Amniotic epithelial cell (primary cell): Measurements from ENCODE around the gene SPTBN1.
A peak's percentile ranks its signal among the peaks of the same experiment; 100 is the strongest.

Experiments used
- DNase-seq: peaks from one replicate; pipeline ENCODE4 v3.0.0-alpha.2; 2010; ENCODE audit warnings: low read depth

SPTBN1 gene

DNA sequence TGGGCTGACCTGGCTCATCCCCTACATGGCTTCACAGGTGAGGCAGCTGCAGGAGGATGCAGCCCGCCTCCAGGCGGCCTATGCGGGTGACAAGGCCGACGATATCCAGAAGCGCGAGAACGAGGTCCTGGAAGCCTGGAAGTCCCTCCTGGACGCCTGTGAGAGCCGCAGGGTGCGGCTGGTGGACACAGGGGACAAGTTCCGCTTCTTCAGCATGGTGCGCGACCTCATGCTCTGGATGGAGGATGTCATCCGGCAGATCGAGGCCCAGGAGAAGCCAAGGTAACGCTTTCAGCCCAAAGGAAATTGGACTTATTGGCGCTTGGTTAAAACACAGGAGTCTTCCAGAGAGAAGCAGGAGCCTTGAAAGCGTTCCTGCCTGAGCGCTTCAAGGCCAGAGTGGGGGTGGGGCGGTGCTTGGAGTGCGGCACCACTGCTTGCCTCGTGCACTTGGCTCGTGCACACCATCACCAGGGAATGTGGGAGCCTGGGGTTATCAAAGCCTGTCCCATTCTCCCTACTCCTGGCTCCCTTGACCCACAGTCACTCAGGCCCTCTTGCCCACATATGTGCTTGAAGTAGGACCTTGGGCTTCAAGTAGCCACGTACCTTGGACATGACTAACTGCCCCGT, 197.6 kb downstream of the SPTBN1 start:
- no peak for DNase-seq

DNA sequence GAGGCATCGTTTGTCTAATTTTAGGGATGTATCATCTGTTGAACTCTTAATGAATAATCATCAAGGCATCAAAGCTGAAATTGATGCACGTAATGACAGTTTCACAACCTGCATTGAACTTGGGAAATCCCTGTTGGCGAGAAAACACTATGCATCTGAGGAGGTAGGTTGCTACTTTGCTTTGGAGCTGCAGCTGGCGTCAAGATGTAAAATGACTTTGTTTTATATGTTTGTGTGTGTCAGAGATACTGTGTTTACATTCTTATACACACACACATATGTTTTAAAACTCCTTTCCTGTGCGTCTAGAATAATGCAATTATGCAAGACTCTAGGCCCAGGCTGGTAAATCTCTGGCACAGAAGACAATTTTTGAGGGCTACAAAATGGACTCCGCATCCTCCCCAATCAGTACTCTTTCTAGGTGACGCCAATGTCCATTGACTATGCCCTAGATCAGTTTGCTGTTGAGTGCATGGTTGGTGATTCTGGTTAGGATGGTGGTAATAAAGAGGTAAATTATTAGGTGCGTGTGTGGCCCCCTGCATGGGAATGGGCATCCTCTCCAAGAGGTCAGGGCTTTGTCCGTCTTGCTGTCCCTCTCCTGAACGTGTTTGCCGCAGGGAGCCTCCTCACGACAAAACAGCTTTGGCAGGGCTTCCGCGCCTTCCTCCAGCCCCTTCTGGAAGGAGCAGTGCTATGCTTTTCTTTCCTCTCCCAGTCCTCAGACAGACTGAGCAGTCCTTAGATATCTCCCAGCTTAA, 199.1 kb downstream of the SPTBN1 start:
- no peak for DNase-seq

DNA sequence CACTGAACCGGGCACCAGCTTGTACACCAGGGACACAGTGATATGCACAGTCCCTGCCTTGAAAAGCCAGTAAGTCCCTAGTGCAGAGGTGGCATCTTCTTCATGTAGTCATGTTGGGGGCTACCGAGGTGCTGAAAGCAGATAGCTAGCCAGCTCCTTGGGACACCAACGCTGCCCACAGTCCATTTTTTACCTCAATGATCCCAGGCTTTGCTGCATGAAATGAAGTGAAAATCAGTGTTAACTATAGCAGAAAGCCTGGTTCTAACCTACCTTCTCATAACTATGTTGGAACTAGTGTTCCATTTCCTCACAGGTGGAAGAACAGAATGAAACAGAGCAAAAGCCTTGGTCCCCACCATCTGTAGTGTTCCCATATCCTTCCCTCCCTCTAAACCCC, 200.7 kb downstream of the SPTBN1 start:
- no peak for DNase-seq

DNA sequence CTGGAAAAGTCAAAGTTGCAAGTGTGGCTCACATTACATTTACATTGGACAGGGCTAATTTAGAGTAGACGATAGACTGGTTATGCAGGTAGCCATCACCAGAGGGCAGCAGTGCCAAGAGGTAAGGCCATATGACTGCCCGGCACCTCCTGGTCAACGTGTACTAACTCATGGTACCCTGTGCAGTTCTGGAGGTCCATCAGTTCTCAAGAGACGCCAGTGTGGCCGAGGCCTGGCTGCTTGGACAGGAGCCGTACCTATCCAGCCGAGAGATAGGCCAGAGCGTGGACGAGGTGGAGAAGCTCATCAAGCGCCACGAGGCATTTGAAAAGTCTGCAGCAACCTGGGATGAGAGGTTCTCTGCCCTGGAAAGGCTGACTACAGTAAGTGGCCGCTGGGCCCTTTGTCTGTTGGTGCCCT, 201.5 kb downstream of the SPTBN1 start:
- DNase-seq, result peak; percentile 60

DNA sequence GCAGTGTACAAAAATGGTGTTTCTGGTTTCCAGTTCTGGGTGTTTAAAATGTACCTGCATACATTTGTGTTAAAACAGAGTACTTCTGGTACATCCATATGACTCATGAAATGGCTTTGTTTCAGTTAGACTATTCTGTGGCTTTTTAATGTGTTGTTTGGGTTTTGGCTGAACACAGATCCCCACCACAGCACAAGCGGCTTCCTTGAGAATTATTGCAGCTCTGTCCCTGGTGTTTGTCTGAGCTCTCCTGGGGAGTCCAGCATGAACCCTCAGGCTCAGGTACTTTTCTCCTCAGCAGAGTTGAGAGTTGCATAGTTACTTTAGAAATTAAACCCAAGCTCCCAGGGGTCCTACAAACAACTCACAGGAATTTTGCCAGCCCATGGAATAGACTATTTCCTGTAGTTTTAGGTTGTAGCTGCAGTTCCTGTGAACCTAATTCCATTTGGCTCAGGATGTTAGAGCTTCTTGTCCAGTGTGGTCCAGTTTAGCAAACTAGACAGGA, 202.5 kb downstream of the SPTBN1 start:
- peak; percentile 79 for DNase-seq

DNA sequence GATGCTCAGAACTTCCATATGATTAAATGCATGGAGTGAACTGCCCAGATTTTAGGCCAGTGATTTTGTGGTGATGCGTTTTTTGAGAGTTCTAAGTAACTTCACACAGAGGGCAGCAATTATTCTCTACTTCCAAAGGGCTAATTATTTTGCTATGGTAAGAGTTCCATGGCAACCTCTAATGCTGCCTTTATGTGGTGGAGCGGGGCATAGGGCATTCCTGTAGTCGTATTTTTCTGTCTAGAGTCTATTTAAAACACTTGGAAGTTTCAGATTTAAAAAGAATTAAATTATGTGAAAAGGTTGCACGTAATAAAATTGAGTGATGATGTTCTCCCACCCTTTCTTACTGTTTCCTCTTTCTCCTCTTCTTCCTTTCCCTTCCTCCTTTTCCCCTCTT, 203.4 kb downstream of the SPTBN1 start:
- DNase-seq, result no peak

DNA sequence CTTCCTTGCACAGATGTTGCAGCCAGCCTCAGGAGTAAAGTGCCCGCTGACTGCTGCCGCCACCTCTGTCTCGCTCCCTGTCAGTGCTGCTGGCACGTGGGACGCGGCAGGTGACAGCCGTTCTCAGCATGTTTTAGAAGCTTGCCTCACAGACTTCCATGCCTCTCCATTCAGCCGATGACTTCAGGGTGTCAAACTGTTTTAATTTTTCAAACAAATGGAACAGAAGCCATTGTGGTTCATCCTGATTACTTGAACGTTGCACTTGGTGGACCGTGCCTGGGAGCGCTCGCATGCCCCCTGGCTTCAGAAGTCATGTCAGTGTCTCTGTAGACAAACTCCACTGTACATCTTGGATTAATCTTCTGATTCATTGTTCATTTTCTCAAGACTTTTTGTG, 204.6 kb downstream of the SPTBN1 start:
- DNase-seq, result no peak

DNA sequence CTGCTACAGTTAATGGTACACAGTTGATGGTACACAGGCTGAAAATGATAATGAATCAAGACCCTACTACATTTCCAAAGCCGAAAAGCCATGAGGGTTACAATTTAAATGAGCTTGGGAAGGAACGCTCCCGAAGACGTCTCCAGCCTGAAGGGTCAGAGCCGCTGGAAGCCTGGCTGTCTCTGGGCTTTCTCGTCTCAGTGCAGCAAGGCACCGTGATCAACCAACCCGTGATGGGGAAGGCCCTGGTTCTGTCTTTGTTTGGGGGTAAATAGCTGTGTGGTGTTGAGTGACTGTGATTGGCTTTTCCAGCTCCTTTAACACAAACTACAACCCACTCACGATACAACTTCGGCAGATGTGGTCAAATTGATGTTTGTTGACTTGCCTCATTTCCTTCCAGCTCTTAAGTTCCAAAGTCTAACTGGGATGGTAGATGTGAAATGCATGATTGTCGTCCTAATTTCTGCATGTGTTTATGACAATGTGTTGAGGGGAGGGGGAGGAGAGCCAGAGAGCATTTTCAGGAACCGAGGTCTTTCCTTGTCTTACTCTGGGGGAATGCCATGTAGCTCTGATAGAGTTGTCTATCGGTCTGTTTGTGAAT, 207.4 kb downstream of the SPTBN1 start:
- no peak for DNase-seq

DNA sequence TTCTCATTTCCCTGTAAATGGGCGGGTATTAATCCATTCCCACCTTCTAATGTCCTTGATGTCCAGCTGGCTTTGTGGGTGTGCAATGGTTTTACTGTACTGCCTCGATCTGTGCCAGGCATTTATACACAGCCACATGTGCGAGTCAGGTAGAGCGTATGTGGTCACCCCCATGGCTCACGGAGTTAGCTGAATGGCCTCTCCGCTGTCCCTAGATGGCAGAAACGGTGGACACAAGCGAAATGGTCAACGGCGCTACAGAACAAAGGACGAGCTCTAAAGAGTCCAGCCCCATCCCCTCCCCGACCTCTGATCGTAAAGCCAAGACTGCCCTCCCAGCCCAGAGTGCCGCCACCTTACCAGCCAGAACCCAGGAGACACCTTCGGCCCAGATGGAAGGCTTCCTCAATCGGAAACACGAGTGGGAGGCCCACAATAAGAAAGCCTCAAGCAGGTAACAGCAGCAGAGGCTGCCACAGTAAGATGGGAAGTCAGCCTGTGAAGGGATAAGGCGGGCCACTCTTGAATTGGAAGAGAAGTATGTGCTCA, 208.2 kb downstream of the SPTBN1 start:
- no peak for DNase-seq

DNA sequence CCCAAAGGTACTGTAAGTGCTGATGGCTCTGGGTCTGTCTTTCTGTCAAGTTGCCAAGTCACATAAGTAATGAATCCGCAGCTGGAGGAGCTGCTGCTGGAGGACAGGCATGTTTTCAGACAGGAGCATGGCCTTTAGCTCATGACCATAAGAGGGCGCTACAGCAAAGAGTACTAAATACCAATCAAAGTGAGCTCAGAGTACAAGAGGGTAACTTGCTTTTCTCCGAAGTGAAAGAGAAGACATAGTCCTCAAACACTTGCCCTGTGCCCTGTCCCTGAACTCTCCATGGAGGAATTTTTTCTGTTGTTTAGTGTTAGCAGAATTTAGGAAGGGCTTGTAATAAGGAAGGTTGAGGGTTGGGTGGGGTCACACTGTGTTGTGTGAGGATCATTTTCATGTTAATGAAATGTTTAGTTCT, 209.3 kb downstream of the SPTBN1 start:
- DNase-seq, result peak; percentile 83

DNA sequence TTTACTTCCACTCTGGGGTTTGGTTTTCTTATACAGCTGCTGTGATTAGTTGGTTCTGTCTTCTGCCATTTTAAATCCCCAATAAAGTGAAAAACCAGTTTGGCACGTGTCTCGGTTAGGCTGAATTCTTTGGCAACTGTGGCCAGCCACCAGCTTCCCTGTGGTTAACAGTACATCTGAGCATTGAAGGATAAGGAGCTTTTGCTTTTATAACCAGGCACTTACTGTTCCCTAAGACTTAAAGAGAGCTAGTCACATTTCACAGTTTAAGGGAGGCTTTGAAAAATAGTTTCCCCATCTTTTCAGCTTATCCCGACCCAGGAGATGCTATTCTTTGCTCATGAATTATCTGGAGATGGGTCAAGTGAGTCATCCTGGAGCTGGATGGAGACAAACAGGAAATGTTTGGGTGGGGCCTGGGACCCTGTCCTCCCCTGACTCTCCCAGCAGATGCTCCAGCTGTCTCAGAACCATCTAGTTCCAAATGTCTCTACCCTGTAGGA, 210.1 kb downstream of the SPTBN1 start:
- DNase-seq, result peak; percentile 91

DNA sequence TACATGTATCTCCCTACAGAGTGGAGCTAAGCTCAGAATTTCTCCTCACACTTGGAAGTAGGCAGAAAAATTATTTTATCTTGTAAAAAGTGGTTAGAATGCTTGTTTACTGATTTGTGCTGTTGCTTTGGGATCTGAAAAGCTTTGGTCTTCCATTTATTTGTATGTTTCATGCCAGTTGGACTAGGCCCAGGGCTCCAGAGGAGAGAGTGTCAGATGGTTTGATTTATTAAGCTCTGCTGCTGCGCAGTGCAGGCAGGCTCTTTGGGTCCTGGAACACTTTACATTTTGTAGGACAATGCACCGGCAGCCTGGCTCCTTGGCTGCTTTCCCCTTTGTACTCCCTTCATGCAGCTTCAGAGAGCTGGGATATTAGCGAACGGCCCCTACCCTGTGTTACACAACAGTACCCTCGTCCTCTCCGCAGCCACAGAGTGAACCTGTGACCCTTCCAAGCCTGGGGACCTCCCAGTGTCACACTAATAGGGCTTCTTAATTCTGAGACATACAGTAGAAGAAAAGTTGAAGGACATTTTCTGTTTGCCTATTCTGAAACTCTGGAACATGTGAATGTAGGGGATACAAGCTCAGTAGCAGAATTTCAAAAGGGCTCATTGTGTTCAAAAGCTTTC, 210.6 kb downstream of the SPTBN1 start:
- peak; percentile 74 for DNase-seq

DNA sequence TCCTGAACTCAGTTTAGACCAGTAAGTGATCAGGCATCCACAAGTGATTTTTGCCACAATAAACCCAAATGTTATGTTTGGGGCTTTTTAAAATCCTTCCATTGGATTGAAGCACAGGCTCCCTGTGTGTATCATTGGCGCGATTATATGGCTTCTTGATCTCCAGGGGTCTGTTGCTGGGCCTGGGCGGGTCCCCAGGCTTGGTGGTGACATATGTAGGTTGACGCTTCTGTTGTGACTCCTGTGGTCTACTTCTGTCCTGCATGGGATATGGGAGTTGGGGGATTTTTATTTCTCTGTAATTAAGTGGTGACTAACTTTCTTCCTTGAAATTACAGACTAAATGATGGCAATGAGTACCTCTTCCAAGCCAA, 211.1 kb downstream of the SPTBN1 start:
- no peak for DNase-seq

DNA sequence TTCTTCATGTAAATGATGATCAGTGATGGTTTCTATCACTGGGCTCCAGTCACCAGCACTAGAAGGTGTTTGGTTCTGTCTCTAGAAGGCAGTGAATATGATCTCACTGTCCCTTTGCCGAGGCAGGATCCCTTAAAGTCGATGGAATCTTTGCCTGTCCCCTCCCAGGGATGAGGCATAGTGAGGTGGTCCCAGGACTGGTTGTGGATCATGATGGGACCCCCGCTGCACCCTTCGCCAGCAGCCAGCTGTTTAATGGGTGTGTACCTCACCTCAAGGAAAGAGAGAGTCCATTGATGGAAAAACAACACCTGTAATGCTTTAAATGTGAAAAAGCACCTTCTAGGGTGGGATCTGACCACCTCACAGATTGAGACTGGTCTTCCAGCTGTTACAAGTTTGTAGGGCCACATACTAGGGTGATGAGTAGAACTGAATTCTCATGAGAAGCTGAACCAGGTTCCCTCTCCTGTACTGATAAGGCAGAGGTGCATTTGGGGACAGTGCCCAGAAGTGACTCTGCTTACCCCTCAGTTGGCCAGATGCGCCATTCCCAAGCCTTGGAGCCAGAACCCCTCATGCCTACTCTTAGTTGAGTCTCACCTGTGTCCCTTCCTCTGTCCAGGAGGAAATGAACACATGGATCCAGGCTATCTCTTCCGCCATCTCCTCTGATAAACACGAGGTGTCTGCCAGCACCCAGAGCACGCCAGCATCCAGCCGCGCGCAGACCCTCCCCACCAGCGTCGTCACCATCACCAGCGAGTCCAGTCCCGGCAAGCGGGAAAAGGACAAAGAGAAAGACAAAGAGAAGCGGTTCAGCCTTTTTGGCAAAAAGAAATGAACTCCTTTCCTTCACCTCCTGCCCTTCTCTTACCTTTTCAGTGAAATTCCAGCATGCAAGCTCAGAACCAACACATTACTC, 211.9 kb downstream of the SPTBN1 start:
- DNase-seq, result no peak

DNA sequence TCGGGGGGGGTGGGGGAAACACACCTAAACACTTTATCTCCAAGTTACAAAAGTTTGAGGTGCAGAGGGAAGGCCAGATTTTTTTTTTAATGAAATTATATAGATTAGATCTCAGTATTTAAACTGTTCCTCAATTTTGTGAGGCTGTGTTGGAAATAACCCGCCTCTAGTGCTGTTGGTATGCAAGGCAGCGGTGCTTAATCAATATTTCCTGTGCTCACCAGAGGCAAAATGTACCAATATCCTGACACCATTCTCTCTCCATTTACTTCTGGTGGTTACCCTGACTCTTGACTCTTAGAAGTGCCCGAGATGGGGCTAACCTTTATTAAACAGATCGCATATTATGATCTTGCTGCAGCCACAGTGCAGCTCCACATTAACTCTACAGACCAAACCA, 212.6 kb downstream of the SPTBN1 start:
- no peak for DNase-seq

DNA sequence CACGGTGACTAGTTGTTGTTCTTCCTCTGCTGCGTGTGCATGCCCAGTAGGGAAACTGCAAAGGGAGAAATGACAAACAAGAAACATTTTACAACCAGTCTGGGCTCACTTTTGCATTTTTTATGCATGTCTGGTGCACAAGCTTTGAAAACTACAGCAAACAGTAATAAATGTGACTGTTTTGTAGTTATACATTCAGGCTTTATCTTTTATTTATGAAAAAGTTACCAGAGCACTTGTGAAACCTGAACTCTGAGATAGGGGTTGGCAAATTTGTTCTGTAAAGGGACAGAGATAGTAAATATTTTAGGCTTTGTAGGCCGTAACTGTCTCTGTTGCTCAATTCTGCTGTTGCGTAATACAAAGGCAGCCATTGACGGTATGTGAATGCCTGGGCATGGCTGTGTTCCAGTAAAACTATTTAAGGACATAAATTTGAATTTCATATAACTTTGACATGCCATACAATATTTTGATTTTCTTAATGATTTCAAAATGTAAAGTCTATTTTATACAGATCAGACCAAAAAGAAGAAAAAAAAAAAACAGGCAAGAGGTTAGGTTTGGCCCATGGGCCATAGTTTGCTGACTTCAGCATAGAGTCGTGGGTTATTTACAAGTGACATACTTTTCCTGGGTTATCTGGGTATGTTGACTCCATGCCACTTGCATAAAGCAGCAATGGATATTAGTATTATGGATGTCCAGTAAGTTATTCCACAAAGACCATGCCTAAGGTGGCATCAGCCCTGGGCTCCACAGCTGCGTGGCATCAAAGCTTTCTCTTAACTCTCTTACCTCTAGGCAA, 213.8 kb downstream of the SPTBN1 start:
- DNase-seq, result peak; percentile 97

DNA sequence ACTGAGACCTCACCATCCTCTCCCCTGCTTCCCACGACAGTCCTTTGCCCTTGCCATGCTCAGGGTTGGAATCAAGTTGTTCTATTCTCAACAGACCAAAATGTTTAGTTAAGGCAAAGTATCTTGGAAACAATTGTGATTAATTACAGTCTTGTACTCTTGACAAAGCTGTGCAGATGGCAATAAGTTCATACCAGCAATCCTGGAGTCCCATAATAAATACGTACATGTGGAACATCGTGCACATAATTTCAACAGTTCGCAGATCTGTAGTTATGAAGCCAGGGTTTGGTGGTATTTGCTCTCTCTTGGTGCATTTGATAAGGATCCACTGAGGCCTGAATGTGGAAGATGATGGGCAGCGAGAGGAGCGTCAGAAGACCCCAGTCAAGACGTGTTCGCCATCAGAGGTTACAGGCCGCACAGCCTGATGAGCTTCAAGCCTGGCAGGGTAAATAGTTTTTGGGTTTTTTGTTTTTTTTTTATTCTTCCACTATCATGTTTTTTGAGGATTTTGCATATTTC, 214.4 kb downstream of the SPTBN1 start:
- DNase-seq, result no peak

DNA sequence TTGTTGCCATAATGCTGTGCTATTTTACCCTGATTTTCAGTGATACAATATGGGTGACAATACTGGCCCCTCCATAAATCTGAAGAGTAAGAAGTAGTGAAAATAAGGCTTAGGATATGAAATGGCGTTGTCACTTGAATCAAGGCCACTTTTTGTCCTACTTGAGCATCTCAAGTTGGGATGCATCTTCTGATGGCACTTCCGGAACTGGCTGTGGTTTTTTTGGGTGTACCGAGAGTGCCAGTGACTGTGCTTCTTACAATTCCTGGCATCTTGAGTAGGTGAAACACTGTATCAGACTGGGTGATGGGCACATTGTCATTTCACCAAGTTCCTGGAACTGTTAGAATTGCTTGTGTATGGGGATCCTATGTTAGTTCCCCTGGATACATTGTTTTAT, 214.9 kb downstream of the SPTBN1 start:
- no peak for DNase-seq

DNA sequence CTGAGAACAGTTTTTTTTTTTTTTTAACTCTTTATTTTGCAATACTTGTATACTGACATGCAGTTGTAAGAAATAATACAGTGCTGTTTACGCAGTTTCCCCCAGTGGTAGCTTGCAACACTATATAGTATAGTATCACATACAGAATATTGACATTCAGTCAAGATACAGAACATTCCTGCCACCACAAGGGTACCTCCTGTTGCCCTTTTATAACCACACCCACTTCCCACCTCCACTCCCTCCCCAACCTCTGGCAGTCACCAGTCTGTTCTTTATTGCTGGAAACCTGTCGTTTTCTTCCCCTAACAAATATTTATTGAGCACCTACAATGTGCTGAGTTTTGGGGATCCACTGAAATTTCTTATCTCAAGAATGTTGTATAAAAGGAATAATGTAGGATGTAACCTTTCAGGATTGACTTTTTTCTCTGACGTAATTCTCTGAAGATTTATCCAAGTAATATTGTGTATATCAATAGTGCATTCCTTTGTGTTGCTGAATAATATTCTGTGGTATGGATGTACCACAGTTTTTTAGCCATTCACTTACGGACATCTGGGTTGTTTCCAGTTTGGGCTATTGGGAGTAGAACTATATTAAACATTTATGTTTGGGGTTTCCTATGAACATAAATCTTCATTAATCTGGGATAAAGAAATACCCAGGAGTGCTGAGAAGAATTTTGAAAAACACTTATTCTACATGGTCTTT, 215.9 kb downstream of the SPTBN1 start:
- peak; percentile 68 for DNase-seq
